OCI-LY1 (cell line): Measurements from ENCODE around the gene TTC13.
"Not testable (repeated sequence)": the region's sequence is repeated elsewhere in the genome, so short reads cannot be mapped to it uniquely, and the experiment has no call there.

Experiments used
- H2AFZ ChIP-seq: fragments of 200-600 bp; sonication (generic), shearing (Covaris generic); 2 replicates; pipeline ENCODE4 v1.6.0; 2014; ENCODE audit warnings: antibody characterized with exemption, mild to moderate bottlenecking, low read length
- H3F3A ChIP-seq: fragments of 200-600 bp; sonication (generic), shearing (Covaris generic); 2 replicates; pipeline ENCODE4 v1.6.0; 2014; ENCODE audit warnings: mild to moderate bottlenecking, antibody characterized with exemption, low read length, moderate library complexity; ENCODE audit not compliant: insufficient read depth
- H3K27ac ChIP-seq: fragments of 200-600 bp; sonication (generic); 2 replicates; pipeline ENCODE4 v1.5.1; 2014; ENCODE audit warnings: low read length, mixed run types, mild to moderate bottlenecking, low read depth; ENCODE audit not compliant: poor library complexity, severe bottlenecking
- H3K27me3 ChIP-seq: fragments of 200-600 bp; sonication (generic); 2 replicates; pipeline ENCODE4 v1.6.0; 2014; ENCODE audit warnings: antibody characterized with exemption, mild to moderate bottlenecking, low read length, moderate library complexity; ENCODE audit not compliant: insufficient read depth
- H3K36me3 ChIP-seq: fragments of 200-600 bp; sonication (generic); 2 replicates; pipeline ENCODE4 v1.6.1; 2014; ENCODE audit warnings: mild to moderate bottlenecking, antibody characterized with exemption, low read length, moderate library complexity, mixed read lengths; ENCODE audit not compliant: insufficient read depth
- H3K4me1 ChIP-seq: fragments of 200-600 bp; sonication (generic); 2 replicates; pipeline ENCODE4 v1.5.1; 2014; ENCODE audit warnings: mild to moderate bottlenecking, low read length, moderate library complexity; ENCODE audit not compliant: insufficient read depth, severe bottlenecking
- H3K4me2 ChIP-seq: fragments of 200-600 bp; sonication (generic), shearing (Covaris generic); 2 replicates; pipeline ENCODE4 v1.6.1; 2014; ENCODE audit warnings: low read length
- H3K4me3 ChIP-seq: fragments of 200-600 bp; sonication (generic); 2 replicates; pipeline ENCODE4 v1.5.1; 2014; ENCODE audit warnings: low read length, low read depth, mild to moderate bottlenecking, mixed read lengths; ENCODE audit not compliant: poor library complexity, severe bottlenecking
- H3K79me2 ChIP-seq: fragments of 200-600 bp; shearing (Covaris generic); 2 replicates; pipeline ENCODE4 v1.6.1; 2016; ENCODE audit warnings: mixed run types, low read length, mixed read lengths; ENCODE audit not compliant: insufficient read depth
- H3K9ac ChIP-seq: fragments of 200-600 bp; sonication (generic), shearing (Covaris generic); 2 replicates; pipeline ENCODE4 v1.6.1; 2014; ENCODE audit warnings: mild to moderate bottlenecking, low read length, mixed read lengths
- H3K9me2 ChIP-seq: fragments of 200-600 bp; sonication (generic), shearing (Covaris generic); 2 replicates; pipeline ENCODE4 v1.6.1; 2014; ENCODE audit warnings: low read depth, mild to moderate bottlenecking, low read length, mixed read lengths
- H3K9me3 ChIP-seq: fragments of 200-600 bp; shearing (Covaris generic); 2 replicates; pipeline ENCODE4 v1.6.1; 2014; ENCODE audit warnings: low read length, mixed read lengths
- H4K20me1 ChIP-seq: fragments of 200-600 bp; sonication (generic), shearing (Covaris generic); 2 replicates; pipeline ENCODE4 v1.6.0; 2016; ENCODE audit warnings: mild to moderate bottlenecking, low read length; ENCODE audit not compliant: insufficient read depth
- CTCF ChIP-seq: fragments of 200-600 bp; sonication (generic), shearing (Covaris generic); IDR thresholded peaks from 2 replicates; pipeline ENCODE4 v1.5.1; 2017; ENCODE audit warnings: mild to moderate bottlenecking, antibody characterized with exemption, low read length, moderate library complexity, mixed read lengths
- EZH2 ChIP-seq: fragments of 200-600 bp; sonication (generic), shearing (Covaris generic); IDR thresholded peaks from 2 replicates; pipeline ENCODE4 v1.8.0; 2017; ENCODE audit warnings: borderline replicate concordance, mixed run types, mild to moderate bottlenecking, antibody characterized with exemption, low read length, moderate library complexity, mixed read lengths

TTC13 gene

GRCh38 chr1:231026576-231026975 lies 47.9 kb upstream of the TTC13 start:
- Histone ChIP-seq H3K9me3 (no peaks in the 10 kb centered on the region), H2AFZ (no peak overlapping the region), H3K27ac (no peak overlapping the region), H3K79me2 (no peaks in the 10 kb centered on the region), H3K4me1 (no peaks in the 10 kb centered on the region), H4K20me1 (no peaks in the 10 kb centered on the region), H3F3A (no peaks in the 10 kb centered on the region), H3K4me3 (no peak overlapping the region), H3K9ac (no peak overlapping the region), H3K27me3 (no peaks in the 10 kb centered on the region), H3K9me2 (no peaks in the 10 kb centered on the region), H3K4me2 (no peak overlapping the region), H3K36me3 (no peaks in the 10 kb centered on the region)
- TF ChIP-seq CTCF = no peak
- TF ChIP-seq EZH2 = no peak

- no peaks in the 10 kb centered on the region for H4K20me1 ChIP-seq
- H3K27me3 ChIP-seq = no peaks in the 10 kb centered on the region
- H2AFZ ChIP-seq = no peak overlapping the region
- H3K27ac ChIP-seq = no peak overlapping the region
- H3K9ac ChIP-seq = no peak overlapping the region
- H3K9me3 ChIP-seq = no peaks in the 10 kb centered on the region
- H3K4me1 ChIP-seq = no peaks in the 10 kb centered on the region
- H3K36me3 ChIP-seq = no peaks in the 10 kb centered on the region
- TF ChIP-seq CTCF = no peak
- no peak for TF ChIP-seq EZH2
- no peaks in the 10 kb centered on the region for H3F3A ChIP-seq
- H3K9me2 ChIP-seq = no peaks in the 10 kb centered on the region
- no peak overlapping the region for H3K4me2 ChIP-seq
- no peaks in the 10 kb centered on the region for H3K79me2 ChIP-seq
- no peak overlapping the region for H3K4me3 ChIP-seq
Observed at GRCh38 chr1:231023150-231023549, 44.5 kb upstream of the TTC13 start.

- not testable (repeated sequence) for H2AFZ ChIP-seq, H3K9me3 ChIP-seq, H3K36me3 ChIP-seq, H3F3A ChIP-seq, H3K27ac ChIP-seq, H3K4me1 ChIP-seq, H3K4me2 ChIP-seq, H3K79me2 ChIP-seq, H4K20me1 ChIP-seq, H3K27me3 ChIP-seq, H3K9me2 ChIP-seq, H3K4me3 ChIP-seq, H3K9ac ChIP-seq
Observed at GRCh38 chr1:231022543-231022942, 43.9 kb upstream of the TTC13 start.

- no peak overlapping the region for H3K4me2 ChIP-seq
- no peaks in the 10 kb centered on the region for H3K79me2 ChIP-seq
- H3K27ac ChIP-seq = no peak overlapping the region
- H3K9me3 ChIP-seq = no peaks in the 10 kb centered on the region
- no peaks in the 10 kb centered on the region for H3K36me3 ChIP-seq
- no peak overlapping the region for H3K4me3 ChIP-seq
- H4K20me1 ChIP-seq = no peaks in the 10 kb centered on the region
- no peak overlapping the region for H3K9ac ChIP-seq
- H3K9me2 ChIP-seq = no peaks in the 10 kb centered on the region
- H3K4me1 ChIP-seq = no peaks in the 10 kb centered on the region
- H3K27me3 ChIP-seq = no peaks in the 10 kb centered on the region
- no peak overlapping the region for H2AFZ ChIP-seq
- H3F3A ChIP-seq = no peaks in the 10 kb centered on the region
- TF ChIP-seq EZH2 = no peak
- no peak for TF ChIP-seq CTCF
Observed at GRCh38 chr1:231021540-231022031, 42.9 kb upstream of the TTC13 start.
